RKO (cell line): ENCODE measurements around the gene GJE1.
"Not testable (repeated sequence)": the region's sequence is repeated elsewhere in the genome, so short reads cannot be mapped to it uniquely, and the experiment has no call there.

Experiments used
- DNase-seq: peaks from one replicate; pipeline ENCODE4 v3.0.0-alpha.2; 2016; ENCODE audit warnings: low spot score

Gene GJE1

GRCh38 chr6:142132625-142133024 is at the start of gene GJE1:
TSS of gene GJE1 (plus strand) at chr6:142132925. CDS start at chr6:142133159, 234 bp downstream.
- no peak for DNase-seq

- DNase-seq, result no peak
Measured at GRCh38 chr6:142087950-142088857, 44.5 kb upstream of the GJE1 start.

DNA sequence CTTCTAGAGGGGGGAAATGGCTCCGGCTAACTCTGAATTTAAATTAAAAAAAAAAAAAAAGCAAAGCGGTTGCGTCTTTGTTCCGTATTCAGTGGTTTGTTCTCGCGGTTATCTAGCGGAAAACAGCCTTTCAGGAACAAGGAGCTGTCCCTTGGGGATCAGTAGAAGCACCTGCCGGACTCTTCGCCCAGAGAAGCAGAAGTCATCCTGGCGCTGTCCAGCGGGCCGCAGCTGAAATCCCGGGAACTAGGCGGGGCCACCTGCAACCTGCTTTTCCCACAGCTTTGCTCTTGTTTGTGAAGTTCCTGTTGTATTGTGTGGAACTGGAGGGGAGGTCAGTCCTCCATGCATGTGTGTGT is 43.9 kb upstream of the GJE1 start:
- no peak for DNase-seq

GRCh38 chr6:142104820-142105219 is 27.9 kb upstream of the GJE1 start:
- DNase-seq, result not testable (repeated sequence)

- DNase-seq, result not testable (repeated sequence)
Measured at GRCh38 chr6:142110820-142111219, 21.9 kb upstream of the GJE1 start.

DNA sequence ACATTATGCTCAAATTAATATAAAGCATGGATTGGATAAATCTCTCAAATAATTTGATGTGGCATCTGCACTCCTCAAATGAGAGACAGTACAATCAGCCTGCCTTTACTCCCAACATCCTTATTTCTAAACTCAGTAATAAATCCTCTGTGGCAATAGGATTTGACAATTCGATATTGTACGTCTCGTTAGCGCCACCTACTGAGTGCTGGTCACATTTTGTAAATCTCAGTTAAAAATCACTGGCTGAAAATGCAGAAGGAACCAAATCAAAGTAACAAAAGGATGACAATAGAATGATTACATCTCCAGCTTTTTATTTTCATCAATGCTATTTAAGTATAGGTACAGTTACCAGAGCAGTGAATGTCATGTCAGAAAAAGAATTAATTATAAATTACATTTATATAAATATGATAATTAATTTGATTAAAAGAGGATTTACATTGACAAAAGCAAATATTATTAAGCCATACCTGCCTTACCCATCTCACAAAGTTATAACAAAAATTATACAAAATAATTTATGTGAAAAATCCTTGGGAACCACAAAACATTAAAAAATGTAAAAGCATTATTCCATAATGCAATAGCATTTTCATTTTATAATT is 20.2 kb upstream of the GJE1 start:
- peak; percentile 80 for DNase-seq

DNA sequence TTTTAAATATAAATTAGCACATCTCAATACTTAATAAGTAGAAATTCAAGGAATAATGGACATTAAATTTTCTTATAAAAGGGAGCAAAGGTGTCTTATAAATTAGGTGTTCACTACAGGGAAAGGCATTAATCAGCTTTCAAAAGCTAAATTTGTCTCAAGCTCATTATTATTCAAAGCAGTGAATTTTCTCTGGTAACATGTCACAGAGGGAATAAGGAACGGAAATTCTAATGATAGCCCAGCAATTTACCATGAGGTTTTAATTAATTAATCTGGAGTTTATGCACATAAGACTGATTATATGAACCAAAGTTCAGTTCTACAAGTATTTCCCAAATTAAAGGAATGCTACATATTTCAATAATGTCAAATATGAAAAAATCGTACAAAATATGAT is 15.4 kb upstream of the GJE1 start:
- DNase-seq, result no peak

DNA sequence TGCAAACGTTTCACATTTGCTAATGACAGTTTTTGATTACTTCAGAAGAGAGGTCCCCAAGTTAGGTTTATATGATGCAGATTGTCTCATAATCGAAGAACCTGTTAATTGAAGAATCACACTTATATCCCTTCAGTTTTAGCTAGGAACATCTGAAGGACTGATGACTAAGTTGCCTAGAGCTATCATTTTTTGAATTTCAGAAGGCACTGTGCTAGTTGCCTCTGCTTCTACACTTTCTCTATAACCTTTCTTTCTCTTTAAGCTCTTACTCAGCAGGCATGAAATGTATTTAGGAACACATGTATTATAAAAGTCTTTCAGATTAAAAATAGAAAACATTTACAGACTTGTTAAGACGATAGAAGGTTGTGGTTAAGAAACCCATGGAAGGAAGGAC is 14.4 kb upstream of the GJE1 start:
- DNase-seq, result no peak

GRCh38 chr6:142118925-142119324 is 13.8 kb upstream of the GJE1 start:
- DNase-seq, result peak; percentile 33

DNA sequence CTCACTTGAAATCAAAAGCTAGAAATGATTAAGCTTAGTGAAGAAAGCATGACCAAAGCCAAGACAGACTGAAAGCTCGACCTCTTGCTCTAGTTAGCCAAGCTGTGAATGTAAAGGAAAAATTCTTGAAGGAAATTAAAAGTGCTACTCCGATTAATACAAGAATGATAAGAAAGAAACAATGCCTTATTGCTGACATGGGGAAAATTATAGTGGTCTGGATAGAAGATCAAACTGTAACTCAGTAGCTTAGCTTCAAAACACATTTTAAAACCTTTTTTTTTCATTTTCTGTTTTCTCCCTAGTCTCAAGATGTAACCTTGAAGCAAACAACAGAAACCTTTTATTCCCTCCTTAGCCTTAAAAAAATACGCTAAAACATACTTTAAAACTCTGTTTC is 11.4 kb upstream of the GJE1 start:
- no peak for DNase-seq

DNA sequence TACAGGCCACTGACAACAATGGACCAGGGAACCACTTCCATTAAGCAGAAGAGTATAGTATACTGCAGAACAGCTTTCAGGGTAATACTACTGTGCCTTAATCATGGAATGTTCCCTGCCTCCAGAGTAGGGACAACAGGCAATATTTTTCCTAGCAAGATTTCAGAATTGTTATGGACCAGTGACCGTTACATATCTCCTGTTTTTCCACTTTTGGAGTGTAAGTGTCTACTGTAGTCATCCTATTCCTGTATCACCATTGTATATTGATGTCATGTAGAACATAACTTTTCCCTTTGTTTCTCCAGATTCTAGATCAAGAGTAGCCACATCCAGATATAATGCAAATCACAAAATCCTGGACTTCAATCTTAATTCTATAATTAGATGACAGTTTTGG is 1.9 kb upstream of the GJE1 start:
- no peak for DNase-seq

DNA sequence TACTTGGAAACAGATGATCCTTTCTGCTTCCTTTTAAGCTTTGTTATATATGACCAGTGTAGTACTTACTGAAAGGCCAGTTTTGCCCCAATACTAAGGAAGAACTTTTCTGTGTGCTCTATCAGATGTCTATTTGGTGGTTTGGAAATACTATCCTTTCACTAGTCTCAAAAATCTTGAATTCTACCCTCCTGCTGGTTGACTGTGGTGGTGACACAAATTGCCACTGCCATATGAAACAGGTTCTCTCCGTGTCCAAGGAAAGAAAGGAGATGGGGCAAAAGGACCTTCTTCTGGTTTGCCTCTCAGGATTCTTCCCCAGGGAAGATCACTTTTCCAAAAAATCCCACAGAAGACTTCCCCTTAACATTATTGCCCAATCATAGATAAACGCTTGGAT is 6.2 kb downstream of the GJE1 start:
- DNase-seq, result no peak

GRCh38 chr6:142141531-142141930 is 8.8 kb downstream of the GJE1 start:
- not testable (repeated sequence) for DNase-seq

DNA sequence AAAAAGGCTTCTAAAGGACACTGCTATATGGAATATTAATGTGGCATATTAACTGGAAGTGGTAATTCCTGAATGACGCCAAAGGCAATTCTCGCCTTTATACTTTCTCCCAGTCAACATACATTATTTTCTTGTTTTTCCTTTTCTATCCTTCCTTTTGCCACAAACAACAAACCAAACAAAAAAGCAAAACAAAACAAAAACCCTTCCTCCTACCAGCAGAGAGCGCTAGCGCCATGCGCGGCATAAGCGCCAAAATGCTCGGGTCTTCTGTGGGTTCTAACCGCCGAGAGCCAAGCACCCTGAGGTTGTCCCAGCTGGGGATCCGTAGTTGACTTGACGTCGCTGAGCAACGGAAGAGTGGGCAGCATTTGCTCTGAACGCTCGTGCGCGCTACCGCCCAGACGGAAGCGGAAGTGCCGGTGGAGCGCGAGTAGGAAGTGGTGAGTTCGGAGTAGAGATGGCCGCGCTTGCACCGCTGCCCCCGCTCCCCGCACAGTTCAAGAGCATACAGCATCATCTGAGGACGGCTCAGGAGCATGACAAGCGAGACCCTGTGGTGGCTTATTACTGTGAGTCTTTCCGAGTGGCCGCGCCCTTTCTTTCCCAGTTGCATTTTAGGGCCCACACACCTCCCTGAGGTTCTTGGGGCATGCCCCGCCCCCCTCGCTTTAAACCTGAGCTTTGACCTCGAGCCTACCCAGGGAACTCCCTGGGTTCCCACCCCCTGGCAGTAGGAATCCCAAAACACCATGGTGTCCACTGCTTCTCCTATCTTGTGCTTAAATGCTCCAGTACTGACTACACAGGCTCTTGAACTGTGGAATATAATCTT is 14.3 kb downstream of the GJE1 start, which contains the start of the genes NMBR and VTA1:
Gene NMBR (minus strand): TSS at position 295 of the 835 bp plus-strand sequence. CDS start 58,464 bp downstream, outside the sequence.
Gene VTA1 (plus strand): TSS at position 436 of the 835 bp plus-strand sequence. CDS start 25 bp downstream, at position 461.
- DNase-seq, result peak; percentile 99

GRCh38 chr6:142152746-142153145 is 20.0 kb downstream of the GJE1 start:
- DNase-seq, result peak; percentile 40

DNA sequence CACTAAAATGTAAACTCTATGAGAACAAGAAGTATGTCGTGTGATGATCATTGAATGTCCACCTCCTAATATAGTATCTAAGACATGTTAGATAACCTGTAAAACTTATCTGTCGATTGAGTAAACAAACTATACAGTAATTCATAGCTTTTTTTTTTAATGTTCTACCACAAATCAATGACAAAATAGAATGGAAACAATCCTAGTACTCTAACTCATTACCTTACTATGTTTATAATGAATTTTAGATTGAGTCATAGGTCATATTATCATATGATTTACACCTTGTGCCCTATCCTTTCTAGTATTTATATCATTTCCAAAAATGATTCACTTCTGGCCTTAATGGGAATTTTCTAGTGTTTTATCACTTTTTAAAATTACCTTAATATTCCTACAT is 20.5 kb downstream of the GJE1 start:
- DNase-seq, result no peak

DNA sequence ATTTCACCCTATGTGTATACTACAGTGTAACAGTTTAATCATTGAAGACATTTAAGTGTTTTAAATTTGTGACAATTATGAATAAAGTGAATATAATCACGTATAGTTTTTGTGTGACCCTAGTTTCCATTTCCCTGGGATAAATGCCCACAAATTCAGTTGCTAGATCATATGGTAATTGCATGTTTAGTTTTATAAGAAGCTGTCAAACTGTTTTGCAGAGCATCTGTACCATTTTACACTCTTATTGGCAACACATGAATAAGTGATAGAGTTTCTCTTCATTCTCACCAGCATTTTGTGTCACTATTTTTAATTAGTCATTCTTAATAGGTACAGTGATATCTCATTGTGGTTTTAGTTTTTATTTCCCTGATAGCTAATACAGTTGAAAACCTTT is 21.6 kb downstream of the GJE1 start:
- no peak for DNase-seq

DNA sequence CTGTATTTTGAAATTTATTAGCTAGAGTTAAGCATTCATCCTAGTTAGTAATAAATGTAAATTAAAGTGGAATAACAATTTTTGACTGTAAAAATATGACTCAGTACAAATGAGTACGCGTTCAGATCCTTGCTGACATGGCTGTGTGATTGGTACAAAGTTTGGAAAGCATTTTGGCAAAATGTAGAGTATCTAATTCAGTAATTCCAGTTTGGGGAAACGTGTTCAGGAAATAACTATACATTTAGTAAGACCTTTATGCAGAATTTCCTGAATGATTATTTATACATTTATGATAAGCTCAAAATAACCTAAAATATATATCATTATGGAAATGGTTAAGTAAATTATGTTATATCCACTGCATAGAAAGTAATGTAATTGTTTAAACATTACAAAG is 22.4 kb downstream of the GJE1 start:
- no peak for DNase-seq

GRCh38 chr6:142155895-142156757 is 23.4 kb downstream of the GJE1 start:
- DNase-seq, result peak; percentile 35

DNA sequence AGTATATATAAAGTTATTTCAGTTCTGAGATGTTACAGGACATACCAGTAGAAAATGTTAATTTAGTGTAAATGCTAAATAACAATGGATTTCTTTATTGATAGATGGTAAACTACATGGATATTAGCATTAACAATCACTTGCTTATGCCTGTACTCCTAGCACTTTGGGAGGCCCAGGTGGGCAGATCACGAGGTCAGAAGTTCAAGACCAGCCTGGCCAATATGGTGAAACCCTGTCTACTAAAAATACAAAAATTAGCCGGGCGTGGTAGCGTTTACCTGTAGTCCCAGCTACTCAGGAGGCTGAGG is 24.0 kb downstream of the GJE1 start:
- DNase-seq, result not testable (repeated sequence)

DNA sequence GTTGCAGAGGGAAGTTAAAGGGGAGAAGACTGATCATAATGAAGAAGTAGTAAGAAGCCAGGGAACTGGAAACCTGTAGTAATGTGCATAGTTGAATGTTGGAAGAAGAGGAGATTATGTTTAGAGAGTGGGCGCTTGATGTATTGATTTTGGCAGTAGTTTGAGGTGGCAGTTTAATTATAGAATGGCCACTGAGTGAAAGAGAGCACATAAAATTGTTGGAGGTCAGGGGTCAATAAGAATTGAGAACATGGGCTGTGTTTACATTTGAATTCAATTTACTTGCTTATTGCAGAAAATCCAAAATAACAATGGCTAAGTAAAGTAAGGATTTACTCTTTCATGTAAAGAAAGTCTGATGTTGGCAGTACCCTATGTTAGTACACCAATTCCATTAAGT is 30.1 kb downstream of the GJE1 start:
- no peak for DNase-seq

DNA sequence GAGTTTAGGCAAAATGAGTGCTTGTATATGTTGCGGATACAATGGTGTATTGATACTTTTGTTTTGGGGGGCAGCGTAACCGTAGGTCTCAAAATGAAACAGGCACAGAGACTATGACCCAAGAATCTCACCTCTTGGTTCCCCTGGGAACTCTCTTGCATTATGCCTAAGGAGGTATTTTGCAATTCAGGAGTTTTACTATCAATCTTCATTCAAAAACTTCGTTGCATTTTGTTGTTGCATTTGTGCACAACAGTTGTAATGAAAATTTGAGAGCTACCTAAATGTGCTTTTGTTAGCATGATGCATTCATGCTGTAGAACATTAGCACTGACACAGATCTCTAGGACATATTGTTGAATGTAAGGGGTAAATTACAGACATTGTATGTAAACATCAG is 32.5 kb downstream of the GJE1 start:
- DNase-seq, result no peak
